ENCODE measurements around the gene SRPK2. TPM values are rescaled to one million over a fixed set of nuclear protein-coding genes. Genes with fewer than 3 reads are reported as not detected.

The SRPK2 gene
- total RNA-seq, 1 experiment from 2014 or later: 21.6 TPM

- DNase-seq: no peak
Measured at GRCh38 chr7:105131033-105131656, 257.6 kb downstream of the SRPK2 start.

GRCh38 chr7:105130580-105130979, 258.1 kb downstream of the SRPK2 start:
- H3K36me3 ChIP-seq (ENCODE audit: low read depth, low read length): no peaks in the 10 kb centered on the region
- TF ChIP-seq EZH2 (IDR thresholded peaks at IDR 0.05; ENCODE audit: low read length, unreplicated experiment) (no peak), EZH2phosphoT487 (IDR thresholded peaks at IDR 0.05; ENCODE audit: borderline replicate concordance, low read length) (no peak), CTCF (conservative IDR thresholded peaks at IDR 0.05; ENCODE audit: low read depth, low read length) (no peak)
- POLR2A ChIA-PET (ENCODE audit: unreplicated experiment): no interaction called here

More at GRCh38 chr7:105131033-105131656, 257.6 kb downstream of the SRPK2 start:
- no TSS peak for BruUV-seq (replicated peaks)
- H3K79me2 ChIP-seq (ENCODE audit: low read length): no peaks in the 10 kb centered on the region
- H3F3A ChIP-seq (ENCODE audit: low read length, unreplicated experiment): no peaks in the 10 kb centered on the region
- ChIA-PET POLR2A (ENCODE audit: unreplicated experiment) (no interaction called here), CTCF (interaction anchor here (0.8 kb wide), 1 partner anchor 18 kb away, joined by 3 read pairs; no protein-coding TSS in a partner anchor)
- no peaks in the 10 kb centered on the region for H3K9me2 ChIP-seq (replicated peaks; ENCODE audit: low read length)
- no peaks in the 10 kb centered on the region for H3K27me3 ChIP-seq (ENCODE audit: low read length)
- H3K4me3 ChIP-seq (ENCODE audit: low read length): no peak overlapping the region
- H2AFZ ChIP-seq (ENCODE audit: low read length): no peak overlapping the region
- no peak overlapping the region for H3K9ac ChIP-seq (ENCODE audit: low read length)
- no peak overlapping the region for H3K4me2 ChIP-seq (ENCODE audit: low read length)
- H4K20me1 ChIP-seq (ENCODE audit: low read length): no peaks in the 10 kb centered on the region
- H3K27ac ChIP-seq (ENCODE audit: low read length): no peak overlapping the region
- no peak for TF ChIP-seq EZH2 (IDR thresholded peaks at IDR 0.05; ENCODE audit: low read length, unreplicated experiment)
- no peak for TF ChIP-seq CTCF (conservative IDR thresholded peaks at IDR 0.05; ENCODE audit: low read depth, low read length)
- no peak for TF ChIP-seq EZH2phosphoT487 (IDR thresholded peaks at IDR 0.05; ENCODE audit: borderline replicate concordance, low read length)
- H3K36me3 ChIP-seq (ENCODE audit: low read depth, low read length): no peaks in the 10 kb centered on the region
- no peak for ATAC-seq
- H3K4me1 ChIP-seq (ENCODE audit: insufficient read depth, low read length): peaks cover 3% of the 10 kb centered on the region
- no peaks in the 10 kb centered on the region for H3K9me3 ChIP-seq (ENCODE audit: low read length)
- intact Hi-C loops (cut with micrococcal nuclease): no loop called here

DNA sequence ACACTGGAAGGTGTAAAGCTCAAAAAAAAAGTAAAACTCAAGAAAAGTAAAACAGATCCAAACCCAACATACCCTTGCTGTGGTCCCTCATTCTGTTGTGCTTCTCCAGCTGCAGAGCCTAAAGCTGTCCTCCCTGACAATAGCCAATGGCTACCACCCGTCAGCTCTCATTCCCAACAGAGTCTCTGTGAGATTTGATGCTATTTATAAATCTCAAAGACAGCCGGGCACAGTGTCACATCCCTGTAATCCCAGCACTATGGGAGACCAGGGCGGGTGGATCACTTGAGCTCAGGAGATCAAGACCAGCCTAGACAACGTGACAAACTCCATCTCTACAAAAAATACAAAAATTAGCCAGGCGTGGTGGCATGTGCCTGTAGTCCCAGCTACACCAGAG, 258.7 kb downstream of the SRPK2 start:
- Histone ChIP-seq H3F3A (ENCODE audit: low read length, unreplicated experiment) (no peaks in the 10 kb centered on the region), H3K27ac (ENCODE audit: low read length) (no peak overlapping the region), H2AFZ (ENCODE audit: low read length) (no peak overlapping the region), H3K9ac (ENCODE audit: low read length) (no peak overlapping the region), H3K27me3 (ENCODE audit: low read length) (no peaks in the 10 kb centered on the region), H3K4me3 (ENCODE audit: low read length) (no peak overlapping the region), H3K4me1 (ENCODE audit: insufficient read depth, low read length) (no peaks in the 10 kb centered on the region), H3K9me3 (ENCODE audit: low read length) (no peaks in the 10 kb centered on the region), H3K79me2 (ENCODE audit: low read length) (no peaks in the 10 kb centered on the region), H3K36me3 (ENCODE audit: low read depth, low read length) (no peaks in the 10 kb centered on the region), H3K4me2 (ENCODE audit: low read length) (no peak overlapping the region), H4K20me1 (ENCODE audit: low read length) (no peaks in the 10 kb centered on the region), H3K9me2 (replicated peaks; ENCODE audit: low read length) (no peaks in the 10 kb centered on the region)
- ATAC-seq (no peak), DNase-seq (no peak)
- intact Hi-C loops (cut with micrococcal nuclease): no loop called here
- BruUV-seq (replicated peaks): no TSS peak
- POLR2A ChIA-PET (ENCODE audit: unreplicated experiment): no interaction called here
- CTCF ChIA-PET: no interaction called here
- no peak for TF ChIP-seq EZH2phosphoT487 (IDR thresholded peaks at IDR 0.05; ENCODE audit: borderline replicate concordance, low read length)
- TF ChIP-seq CTCF (conservative IDR thresholded peaks at IDR 0.05; ENCODE audit: low read depth, low read length): no peak
- TF ChIP-seq EZH2 (IDR thresholded peaks at IDR 0.05; ENCODE audit: low read length, unreplicated experiment): no peak

More at GRCh38 chr7:105130580-105130979, 258.1 kb downstream of the SRPK2 start:
- no peaks in the 10 kb centered on the region for H4K20me1 ChIP-seq (ENCODE audit: low read length)
- H3K9me3 ChIP-seq (ENCODE audit: low read length): no peaks in the 10 kb centered on the region
- H3K9me2 ChIP-seq (replicated peaks; ENCODE audit: low read length): no peaks in the 10 kb centered on the region
- no peak overlapping the region for H2AFZ ChIP-seq (ENCODE audit: low read length)
- H3K4me2 ChIP-seq (ENCODE audit: low read length): no peak overlapping the region
- ATAC-seq (no peak), DNase-seq (no peak)
- H3F3A ChIP-seq (ENCODE audit: low read length, unreplicated experiment): no peaks in the 10 kb centered on the region
- CTCF ChIA-PET: no interaction called here
- no peaks in the 10 kb centered on the region for H3K4me1 ChIP-seq (ENCODE audit: insufficient read depth, low read length)
- no peaks in the 10 kb centered on the region for H3K79me2 ChIP-seq (ENCODE audit: low read length)
- no peak overlapping the region for H3K9ac ChIP-seq (ENCODE audit: low read length)
- no peaks in the 10 kb centered on the region for H3K27me3 ChIP-seq (ENCODE audit: low read length)
- intact Hi-C loops (cut with micrococcal nuclease): no loop called here
- H3K27ac ChIP-seq (ENCODE audit: low read length): no peak overlapping the region
- no TSS peak for BruUV-seq (replicated peaks)
- H3K4me3 ChIP-seq (ENCODE audit: low read length): no peak overlapping the region

Data from PC-3 (cell line).